K562 (cell line): ENCODE data around the gene ZNF780B. TPM values are rescaled to one million over a fixed set of nuclear protein-coding genes. Genes with fewer than 3 reads are reported as not detected.

Experiments
- MYC ChIP-seq, 2 experiments: fragments of 250-450 bp in 1 of 2; sonication (Bioruptor Pico) in 1 of 2; IDR thresholded peaks; 2 replicates each; pipeline versions ENCODE4 v1.5.1 to v1.6.1; 2012 to 2021; ENCODE audit warnings: low read depth in 2 of 2, borderline replicate concordance in 1 of 2, improper control_type of control experiment in 1 of 2, low read length in 1 of 2, mild to moderate bottlenecking in 1 of 2, moderate library complexity in 1 of 2
- polyA plus RNA-seq, 8 experiments: library from polyadenylated mRNA; depleted of rRNA in 4 of 8; stranded (reverse) in 5 of 8; unstranded in 3 of 8; fragments of >200 nt; fragmentation: Nextera tagmentation in 2 of 8; fragmentation: Illumina TruSeq in 1 of 8; extraction: Ambion mirVana in 2 of 8; extraction: Trizol in 1 of 8; gene quantifications; 2 replicates each; pipeline versions ENCODE4 v1.2.1 to v1.2.3, GENCODE V29; 2011 to 2014; ENCODE audit warnings: inconsistent platforms in 1 of 8, missing spikeins in 1 of 8
- total RNA-seq, 7 experiments: library from RNA; depleted of rRNA in 6 of 7; stranded (reverse); fragments of >200 nt in 6 of 7; fragmentation: Illumina TruSeq in 2 of 7; extraction: Trizol in 2 of 7; gene quantifications; 2 replicates each; pipeline versions ENCODE4 v1.2.1 to v1.2.3, GENCODE V29; 2011 to 2021; ENCODE audit warnings: low replicate concordance in 1 of 7
- TF ChIP-seq, protein P1 (sequence below): fragments of 450-650 bp; IDR thresholded peaks from 2 replicates; pipeline ENCODE4 v1.6.1; 2016; ENCODE audit warnings: mild to moderate bottlenecking, moderate library complexity

The ZNF780B gene
- total and polyA plus RNA-seq, 9 of the 15 experiments (the other 6 are each of a cell fraction or from before 2014, with no cell fraction given) = 3.9 to 18.4 (median 8.8) TPM

DNA sequence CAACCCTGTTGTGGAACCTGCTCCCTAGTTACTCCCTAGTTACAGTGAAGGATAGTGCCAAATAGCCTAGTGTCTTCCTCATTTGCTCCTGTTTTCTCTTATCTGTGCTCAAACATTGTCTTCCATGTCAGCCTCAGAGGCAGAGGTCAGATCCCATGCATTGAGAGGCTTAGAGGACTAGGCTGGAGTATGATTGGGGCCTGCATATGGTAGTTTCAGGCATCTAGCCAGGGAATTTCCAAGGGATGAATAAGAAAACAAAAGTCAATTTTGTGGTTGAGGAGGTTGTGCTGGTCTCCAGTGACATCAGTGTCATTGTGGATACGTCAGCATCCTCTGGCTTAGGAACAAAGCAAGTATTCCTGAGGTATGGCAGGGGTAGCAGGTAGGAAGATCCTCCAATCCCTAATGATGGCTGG is 49.7 kb downstream of the ZNF780B start (continued):
- TF ChIP-seq, protein P1, sequence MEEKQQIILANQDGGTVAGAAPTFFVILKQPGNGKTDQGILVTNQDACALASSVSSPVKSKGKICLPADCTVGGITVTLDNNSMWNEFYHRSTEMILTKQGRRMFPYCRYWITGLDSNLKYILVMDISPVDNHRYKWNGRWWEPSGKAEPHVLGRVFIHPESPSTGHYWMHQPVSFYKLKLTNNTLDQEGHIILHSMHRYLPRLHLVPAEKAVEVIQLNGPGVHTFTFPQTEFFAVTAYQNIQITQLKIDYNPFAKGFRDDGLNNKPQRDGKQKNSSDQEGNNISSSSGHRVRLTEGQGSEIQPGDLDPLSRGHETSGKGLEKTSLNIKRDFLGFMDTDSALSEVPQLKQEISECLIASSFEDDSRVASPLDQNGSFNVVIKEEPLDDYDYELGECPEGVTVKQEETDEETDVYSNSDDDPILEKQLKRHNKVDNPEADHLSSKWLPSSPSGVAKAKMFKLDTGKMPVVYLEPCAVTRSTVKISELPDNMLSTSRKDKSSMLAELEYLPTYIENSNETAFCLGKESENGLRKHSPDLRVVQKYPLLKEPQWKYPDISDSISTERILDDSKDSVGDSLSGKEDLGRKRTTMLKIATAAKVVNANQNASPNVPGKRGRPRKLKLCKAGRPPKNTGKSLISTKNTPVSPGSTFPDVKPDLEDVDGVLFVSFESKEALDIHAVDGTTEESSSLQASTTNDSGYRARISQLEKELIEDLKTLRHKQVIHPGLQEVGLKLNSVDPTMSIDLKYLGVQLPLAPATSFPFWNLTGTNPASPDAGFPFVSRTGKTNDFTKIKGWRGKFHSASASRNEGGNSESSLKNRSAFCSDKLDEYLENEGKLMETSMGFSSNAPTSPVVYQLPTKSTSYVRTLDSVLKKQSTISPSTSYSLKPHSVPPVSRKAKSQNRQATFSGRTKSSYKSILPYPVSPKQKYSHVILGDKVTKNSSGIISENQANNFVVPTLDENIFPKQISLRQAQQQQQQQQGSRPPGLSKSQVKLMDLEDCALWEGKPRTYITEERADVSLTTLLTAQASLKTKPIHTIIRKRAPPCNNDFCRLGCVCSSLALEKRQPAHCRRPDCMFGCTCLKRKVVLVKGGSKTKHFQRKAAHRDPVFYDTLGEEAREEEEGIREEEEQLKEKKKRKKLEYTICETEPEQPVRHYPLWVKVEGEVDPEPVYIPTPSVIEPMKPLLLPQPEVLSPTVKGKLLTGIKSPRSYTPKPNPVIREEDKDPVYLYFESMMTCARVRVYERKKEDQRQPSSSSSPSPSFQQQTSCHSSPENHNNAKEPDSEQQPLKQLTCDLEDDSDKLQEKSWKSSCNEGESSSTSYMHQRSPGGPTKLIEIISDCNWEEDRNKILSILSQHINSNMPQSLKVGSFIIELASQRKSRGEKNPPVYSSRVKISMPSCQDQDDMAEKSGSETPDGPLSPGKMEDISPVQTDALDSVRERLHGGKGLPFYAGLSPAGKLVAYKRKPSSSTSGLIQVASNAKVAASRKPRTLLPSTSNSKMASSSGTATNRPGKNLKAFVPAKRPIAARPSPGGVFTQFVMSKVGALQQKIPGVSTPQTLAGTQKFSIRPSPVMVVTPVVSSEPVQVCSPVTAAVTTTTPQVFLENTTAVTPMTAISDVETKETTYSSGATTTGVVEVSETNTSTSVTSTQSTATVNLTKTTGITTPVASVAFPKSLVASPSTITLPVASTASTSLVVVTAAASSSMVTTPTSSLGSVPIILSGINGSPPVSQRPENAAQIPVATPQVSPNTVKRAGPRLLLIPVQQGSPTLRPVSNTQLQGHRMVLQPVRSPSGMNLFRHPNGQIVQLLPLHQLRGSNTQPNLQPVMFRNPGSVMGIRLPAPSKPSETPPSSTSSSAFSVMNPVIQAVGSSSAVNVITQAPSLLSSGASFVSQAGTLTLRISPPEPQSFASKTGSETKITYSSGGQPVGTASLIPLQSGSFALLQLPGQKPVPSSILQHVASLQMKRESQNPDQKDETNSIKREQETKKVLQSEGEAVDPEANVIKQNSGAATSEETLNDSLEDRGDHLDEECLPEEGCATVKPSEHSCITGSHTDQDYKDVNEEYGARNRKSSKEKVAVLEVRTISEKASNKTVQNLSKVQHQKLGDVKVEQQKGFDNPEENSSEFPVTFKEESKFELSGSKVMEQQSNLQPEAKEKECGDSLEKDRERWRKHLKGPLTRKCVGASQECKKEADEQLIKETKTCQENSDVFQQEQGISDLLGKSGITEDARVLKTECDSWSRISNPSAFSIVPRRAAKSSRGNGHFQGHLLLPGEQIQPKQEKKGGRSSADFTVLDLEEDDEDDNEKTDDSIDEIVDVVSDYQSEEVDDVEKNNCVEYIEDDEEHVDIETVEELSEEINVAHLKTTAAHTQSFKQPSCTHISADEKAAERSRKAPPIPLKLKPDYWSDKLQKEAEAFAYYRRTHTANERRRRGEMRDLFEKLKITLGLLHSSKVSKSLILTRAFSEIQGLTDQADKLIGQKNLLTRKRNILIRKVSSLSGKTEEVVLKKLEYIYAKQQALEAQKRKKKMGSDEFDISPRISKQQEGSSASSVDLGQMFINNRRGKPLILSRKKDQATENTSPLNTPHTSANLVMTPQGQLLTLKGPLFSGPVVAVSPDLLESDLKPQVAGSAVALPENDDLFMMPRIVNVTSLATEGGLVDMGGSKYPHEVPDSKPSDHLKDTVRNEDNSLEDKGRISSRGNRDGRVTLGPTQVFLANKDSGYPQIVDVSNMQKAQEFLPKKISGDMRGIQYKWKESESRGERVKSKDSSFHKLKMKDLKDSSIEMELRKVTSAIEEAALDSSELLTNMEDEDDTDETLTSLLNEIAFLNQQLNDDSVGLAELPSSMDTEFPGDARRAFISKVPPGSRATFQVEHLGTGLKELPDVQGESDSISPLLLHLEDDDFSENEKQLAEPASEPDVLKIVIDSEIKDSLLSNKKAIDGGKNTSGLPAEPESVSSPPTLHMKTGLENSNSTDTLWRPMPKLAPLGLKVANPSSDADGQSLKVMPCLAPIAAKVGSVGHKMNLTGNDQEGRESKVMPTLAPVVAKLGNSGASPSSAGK = no peak
- TF ChIP-seq MYC (IDR thresholded peaks at IDR 0.05; ENCODE audit: low read depth, low read length) = no peak
- no peak for TF ChIP-seq MYC (CRISPR knock-in tag; IDR thresholded peaks at IDR 0.05; ENCODE audit: borderline replicate concordance, low read depth)
- TF ChIP-seq, all 486 proteins: peak for 67
